ENCODE measurements around the gene HOXA10.

- TF ChIP-seq POLR2AphosphoS5 (IDR thresholded peaks at IDR 0.05; ENCODE audit: low read depth, low read length) (no peak), RAD21 (IDR thresholded peaks at IDR 0.05; ENCODE audit: low read depth) (no peak), ELF1 (IDR thresholded peaks at IDR 0.05; ENCODE audit: borderline replicate concordance, low read depth) (no peak), ZBTB33 (IDR thresholded peaks at IDR 0.05; ENCODE audit: extremely low read depth, insufficient replicate concordance, low read length) (no peak), POLR2A (IDR thresholded peaks at IDR 0.05; ENCODE audit: borderline replicate concordance, extremely low read depth, insufficient read depth, insufficient read length) (no peak), CTCF (IDR thresholded peaks at IDR 0.05 in 2 of 3, conservative IDR thresholded peaks at IDR 0.05 in 1 of 3; ENCODE audit: borderline replicate concordance in 1 of 3, insufficient read depth in 1 of 3, low read depth in 2 of 3, low read length in 2 of 3) (peak in 2 of 3 experiments; percentile 23 to 30; a peak in 2 of 6 replicates), EGR1 (IDR thresholded peaks at IDR 0.05; ENCODE audit: low read depth) (no peak), MAX (IDR thresholded peaks at IDR 0.05) (no peak), ZFX (IDR thresholded peaks at IDR 0.05) (no peak), SIN3A (IDR thresholded peaks at IDR 0.05; ENCODE audit: low read depth) (no peak), CEBPB (IDR thresholded peaks at IDR 0.05; ENCODE audit: low read depth) (no peak), EZH2 (IDR thresholded peaks at IDR 0.05) (no peak), YY1 (IDR thresholded peaks at IDR 0.05; ENCODE audit: extremely low read depth, insufficient replicate concordance, low read depth, low read length) (no peak)
Observed at GRCh38 chr7:27164367-27165088, 9.6 kb downstream of the HOXA10 start.
